HepG2 (cell line): ENCODE results near the gene SETD2.

ENCODE experiments used
- GABPB1 ChIP-seq: IDR thresholded peaks from 2 replicates; pipeline ENCODE4 v1.6.1; 2016; ENCODE audit warnings: mild to moderate bottlenecking, missing genetic modification reagents, moderate library complexity, missing compliant biosample characterization
- RAD51 ChIP-seq: fragments of 450-650 bp; IDR thresholded peaks from 2 replicates; pipeline ENCODE4 v1.6.1; 2016; ENCODE audit warnings: borderline replicate concordance
- SP1 ChIP-seq, 2 experiments: fragments of 450-650 bp in 1 of 2; sonication (generic) in 1 of 2; formaldehyde crosslinking in 1 of 2; IDR thresholded peaks; 2 replicates each; pipeline versions ENCODE4 v1.4.0 to v1.6.1; 2016 to 2020; ENCODE audit warnings: missing genetic modification reagents in 1 of 2
- THRA ChIP-seq: sonication (generic); formaldehyde crosslinking; IDR thresholded peaks from 2 replicates; pipeline ENCODE4 v1.4.0; 2020; ENCODE audit warnings: missing genetic modification reagents, borderline replicate concordance
- TOE1 ChIP-seq: sonication (generic); formaldehyde crosslinking; IDR thresholded peaks from 2 replicates; pipeline ENCODE4 v1.4.0; 2020; ENCODE audit warnings: mild to moderate bottlenecking, missing genetic modification reagents

GRCh38 chr3:47130557-47130956 is 33.4 kb downstream of the SETD2 start:
- TF ChIP-seq RAD51 = no peak
- TF ChIP-seq SP1 (IDR thresholded peaks at IDR 0.05) = no peak
- TF ChIP-seq SP1 (CRISPR knock-in tag; IDR thresholded peaks at IDR 0.05) = no peak
- no peak for TF ChIP-seq THRA (CRISPR knock-in tag)
- no peak for TF ChIP-seq GABPB1 (CRISPR knock-in tag)
- no peak for TF ChIP-seq TOE1
